Activated CD8-positive, alpha-beta memory T cell treated with anti-CD3 and anti-CD28 coated beads for 4 hours (primary cell): ENCODE results near the gene HDAC11.

Experiments used
- DNase-seq, 2 donors: peaks; one replicate each; pipeline ENCODE4 v3.0.0-alpha.2; 2020; ENCODE audit warnings: low read depth in 2 of 2

The HDAC11 gene

DNA sequence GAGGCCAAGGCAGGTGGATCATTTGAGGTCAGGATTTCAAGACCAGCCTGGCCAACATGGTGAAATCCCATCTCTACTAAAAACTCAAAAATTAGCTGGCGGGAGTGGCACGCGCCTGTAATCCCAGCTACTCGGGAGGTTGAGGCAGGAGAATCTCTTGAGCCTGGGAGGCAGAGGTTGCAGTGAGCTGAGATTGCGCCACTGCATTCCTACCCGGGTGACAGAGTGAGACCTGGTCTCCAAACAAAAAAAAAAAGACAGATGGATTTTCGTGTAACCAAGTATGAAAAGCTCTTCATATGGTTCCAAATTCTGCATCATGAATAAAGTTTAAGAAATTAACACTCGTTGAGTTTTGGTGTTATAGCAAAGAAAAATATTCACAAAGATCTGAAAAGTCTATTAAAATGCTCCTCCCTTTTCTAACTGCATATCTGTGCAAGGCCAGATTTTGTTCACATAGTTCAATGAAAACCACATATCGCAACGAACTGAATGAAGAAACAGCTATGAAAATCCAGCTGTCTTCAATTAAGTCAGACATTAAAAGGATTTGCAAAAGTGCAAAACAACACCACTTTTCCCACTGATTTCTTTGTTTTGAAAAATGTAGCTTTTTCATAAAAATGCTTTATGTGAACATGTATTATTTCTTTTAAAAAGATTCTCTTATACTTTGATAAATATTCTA is 45.0 kb downstream of the HDAC11 start:
- DNase-seq, result no peak

DNA sequence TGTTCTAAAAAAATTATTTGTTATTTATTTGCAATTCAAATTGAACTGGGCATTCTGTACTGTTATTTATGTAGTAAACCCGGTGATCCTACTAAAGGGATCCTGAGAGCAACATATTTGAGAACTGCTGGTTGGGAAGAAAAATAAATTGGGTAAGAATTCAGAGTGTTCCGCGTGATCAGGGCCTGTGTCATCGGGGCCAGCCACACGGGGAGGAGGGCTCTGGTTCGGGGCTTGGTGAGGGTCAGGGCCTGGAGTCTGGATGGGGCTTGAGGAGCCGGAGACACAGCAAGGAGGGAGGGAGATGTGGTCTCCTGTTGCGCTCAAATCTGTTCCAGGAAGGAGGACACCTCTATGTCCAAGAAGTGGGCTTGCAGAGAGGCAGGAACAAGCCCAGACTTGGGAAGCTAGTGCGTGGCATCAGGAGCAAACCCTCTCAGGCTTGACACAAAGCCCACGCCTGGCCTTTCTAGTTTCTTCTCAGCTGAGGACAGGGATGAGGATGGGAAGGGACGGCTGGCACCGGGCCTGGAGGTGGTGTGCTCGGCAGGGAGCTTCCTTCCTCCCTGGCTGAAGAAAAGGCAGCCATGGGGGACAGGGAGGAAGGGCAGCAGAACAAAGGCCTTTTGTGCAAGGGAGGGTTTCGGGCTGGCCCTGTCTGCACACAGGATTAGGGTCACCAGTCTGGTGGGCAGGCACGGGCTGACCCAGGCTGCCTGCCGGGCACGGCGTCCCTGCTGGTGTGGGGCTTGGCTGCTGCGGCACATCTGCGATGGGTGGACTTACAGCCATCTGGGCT is 45.9 kb downstream of the HDAC11 start:
- no peak for DNase-seq

DNA sequence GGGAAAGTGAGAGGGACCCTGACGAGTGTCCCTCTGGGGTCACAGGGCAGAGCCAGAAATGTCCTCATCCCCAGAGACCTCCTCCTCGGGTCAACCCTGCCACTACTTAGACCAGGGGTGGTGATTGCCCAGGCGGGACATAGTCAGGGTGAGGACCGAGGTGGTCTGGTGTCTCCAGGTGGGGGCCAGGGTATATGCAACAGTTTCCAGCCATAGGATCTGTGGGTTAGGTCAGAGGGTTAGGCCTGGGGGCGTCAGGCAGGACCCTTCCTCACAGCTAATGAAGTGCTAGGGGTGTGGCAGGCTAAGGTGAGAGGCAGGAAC is 46.5 kb downstream of the HDAC11 start:
- no peak for DNase-seq

- DNase-seq, result no peak
Measured at GRCh38 chr3:13528217-13528867, 48.2 kb downstream of the HDAC11 start.

GRCh38 chr3:13529196-13530112 is 49.3 kb downstream of the HDAC11 start:
- DNase-seq, result no peak

- DNase-seq, result no peak
Measured at GRCh38 chr3:13530241-13531009, 50.3 kb downstream of the HDAC11 start.

GRCh38 chr3:13532085-13532484 is 52.0 kb downstream of the HDAC11 start:
- DNase-seq, result no peak

DNA sequence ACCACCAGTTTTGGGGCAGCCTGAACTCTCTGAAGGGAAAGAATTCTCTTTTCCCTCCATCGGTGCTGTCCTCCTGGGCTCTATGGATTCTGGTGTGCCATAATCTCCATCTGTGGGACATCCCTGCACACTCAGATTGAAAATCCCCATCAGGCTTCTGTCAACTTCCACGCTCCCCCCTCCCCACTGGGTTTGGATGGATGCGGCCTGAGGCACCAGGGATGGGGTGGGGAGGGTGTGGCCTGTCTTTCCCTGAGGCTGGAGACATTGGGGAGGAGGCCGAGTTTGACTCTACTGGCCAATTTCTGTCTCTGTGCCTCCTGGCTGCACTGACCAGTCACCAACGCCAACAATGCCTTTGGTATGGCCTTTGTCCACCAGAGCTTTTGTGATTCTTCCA is 52.5 kb downstream of the HDAC11 start:
- DNase-seq, result no peak

- no peak for DNase-seq
Measured at GRCh38 chr3:13533885-13534301, 53.8 kb downstream of the HDAC11 start.

- no peak for DNase-seq
Measured at GRCh38 chr3:13535526-13535875, 55.4 kb downstream of the HDAC11 start.

DNA sequence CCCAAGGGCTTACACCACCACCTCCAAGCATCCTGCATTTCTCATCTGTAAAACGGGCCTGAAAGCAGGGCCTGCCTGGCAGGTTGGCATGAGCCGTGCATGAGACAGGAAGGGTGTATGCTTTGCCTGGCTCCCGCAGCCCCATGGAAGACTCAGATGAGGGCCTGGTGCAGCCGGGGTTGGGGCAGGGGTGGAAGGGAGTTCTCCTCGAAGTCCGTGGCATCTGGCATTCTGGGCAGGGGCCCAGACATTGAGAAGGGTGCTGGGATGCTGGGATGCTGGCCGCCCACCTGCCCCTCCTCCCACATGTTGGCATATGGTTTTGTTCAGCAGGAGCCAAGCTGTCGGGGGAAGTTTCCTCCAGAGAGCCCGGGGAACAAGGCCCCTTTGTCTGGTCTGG is 55.8 kb downstream of the HDAC11 start:
- DNase-seq, result no peak

- DNase-seq, result no peak
Measured at GRCh38 chr3:13536432-13536831, 56.3 kb downstream of the HDAC11 start.

- no peak for DNase-seq
Measured at GRCh38 chr3:13536832-13537231, 56.7 kb downstream of the HDAC11 start.

- no peak for DNase-seq
Measured at GRCh38 chr3:13537244-13537908, 57.3 kb downstream of the HDAC11 start.

DNA sequence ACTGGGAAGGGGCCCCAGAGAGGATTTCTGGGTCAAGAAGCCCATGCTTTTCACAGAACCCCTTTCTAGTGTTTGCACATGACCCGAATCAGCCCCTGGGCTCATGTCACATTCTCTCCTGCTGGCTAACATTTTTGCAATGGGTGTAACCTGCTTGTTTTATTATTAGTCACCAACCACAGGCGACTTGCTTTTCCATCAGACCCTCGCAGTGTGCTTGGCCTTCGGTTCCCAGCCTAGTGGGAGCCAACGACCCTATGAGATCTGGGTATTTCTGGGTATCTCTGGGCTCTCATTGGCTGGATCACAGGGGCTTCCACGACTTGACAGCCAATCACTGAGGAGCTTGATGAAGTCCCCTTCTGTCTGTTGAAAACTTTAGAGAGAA is 57.8 kb downstream of the HDAC11 start:
- DNase-seq, result no peak

DNA sequence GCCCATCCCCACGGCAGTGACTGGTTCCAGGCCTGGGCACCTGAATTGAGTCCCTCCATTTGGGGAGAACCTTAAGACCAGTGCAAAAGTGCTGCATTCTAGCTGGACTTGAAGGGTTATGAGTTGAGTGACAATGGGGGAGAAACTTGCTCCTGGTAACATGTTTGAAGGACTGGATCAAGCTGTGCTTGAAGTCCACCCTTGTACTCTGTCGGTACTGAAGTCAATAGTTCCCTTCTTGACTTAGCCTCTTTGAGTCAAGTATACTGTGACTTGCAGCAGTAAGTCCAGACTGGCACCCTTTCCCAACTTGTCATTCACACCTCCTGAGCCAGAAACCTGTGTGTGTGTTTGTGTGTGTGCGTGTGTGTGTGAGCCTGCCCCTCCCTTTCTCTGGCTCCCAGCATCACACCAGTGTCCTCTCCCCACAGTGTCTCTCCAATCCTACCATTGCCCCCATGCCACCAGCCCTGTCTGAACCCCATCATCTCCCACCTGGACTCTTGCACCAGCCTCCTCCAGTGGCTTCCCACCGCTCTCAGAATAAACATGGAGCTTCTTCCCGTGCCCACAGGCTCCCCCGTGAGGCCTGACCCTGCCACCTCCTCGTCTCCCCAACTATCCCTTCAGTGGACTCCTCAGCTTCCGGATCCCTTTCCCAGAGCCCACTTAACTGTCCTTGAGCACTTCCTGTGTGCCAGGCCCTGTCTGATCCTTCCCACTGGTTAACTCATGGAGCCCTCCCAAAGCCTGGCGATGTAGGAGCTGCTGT is 58.6 kb downstream of the HDAC11 start:
- no peak for DNase-seq

GRCh38 chr3:13539292-13539638 is 59.2 kb downstream of the HDAC11 start:
- no peak for DNase-seq

- no peak for DNase-seq
Measured at GRCh38 chr3:13539671-13540070, 59.6 kb downstream of the HDAC11 start.

- no peak for DNase-seq
Measured at GRCh38 chr3:13540297-13540995, 60.3 kb downstream of the HDAC11 start.
